ENCODE data around the gene ABCA3.

GRCh38 chr16:2276368-2277195, 63.9 kb downstream of the ABCA3 start:
- TF ChIP-seq, protein P1, sequence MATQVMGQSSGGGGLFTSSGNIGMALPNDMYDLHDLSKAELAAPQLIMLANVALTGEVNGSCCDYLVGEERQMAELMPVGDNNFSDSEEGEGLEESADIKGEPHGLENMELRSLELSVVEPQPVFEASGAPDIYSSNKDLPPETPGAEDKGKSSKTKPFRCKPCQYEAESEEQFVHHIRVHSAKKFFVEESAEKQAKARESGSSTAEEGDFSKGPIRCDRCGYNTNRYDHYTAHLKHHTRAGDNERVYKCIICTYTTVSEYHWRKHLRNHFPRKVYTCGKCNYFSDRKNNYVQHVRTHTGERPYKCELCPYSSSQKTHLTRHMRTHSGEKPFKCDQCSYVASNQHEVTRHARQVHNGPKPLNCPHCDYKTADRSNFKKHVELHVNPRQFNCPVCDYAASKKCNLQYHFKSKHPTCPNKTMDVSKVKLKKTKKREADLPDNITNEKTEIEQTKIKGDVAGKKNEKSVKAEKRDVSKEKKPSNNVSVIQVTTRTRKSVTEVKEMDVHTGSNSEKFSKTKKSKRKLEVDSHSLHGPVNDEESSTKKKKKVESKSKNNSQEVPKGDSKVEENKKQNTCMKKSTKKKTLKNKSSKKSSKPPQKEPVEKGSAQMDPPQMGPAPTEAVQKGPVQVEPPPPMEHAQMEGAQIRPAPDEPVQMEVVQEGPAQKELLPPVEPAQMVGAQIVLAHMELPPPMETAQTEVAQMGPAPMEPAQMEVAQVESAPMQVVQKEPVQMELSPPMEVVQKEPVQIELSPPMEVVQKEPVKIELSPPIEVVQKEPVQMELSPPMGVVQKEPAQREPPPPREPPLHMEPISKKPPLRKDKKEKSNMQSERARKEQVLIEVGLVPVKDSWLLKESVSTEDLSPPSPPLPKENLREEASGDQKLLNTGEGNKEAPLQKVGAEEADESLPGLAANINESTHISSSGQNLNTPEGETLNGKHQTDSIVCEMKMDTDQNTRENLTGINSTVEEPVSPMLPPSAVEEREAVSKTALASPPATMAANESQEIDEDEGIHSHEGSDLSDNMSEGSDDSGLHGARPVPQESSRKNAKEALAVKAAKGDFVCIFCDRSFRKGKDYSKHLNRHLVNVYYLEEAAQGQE (IDR thresholded peaks at IDR 0.05; ENCODE audit: borderline replicate concordance) = no peak
- no peak for TF ChIP-seq TAF1 (IDR thresholded peaks at IDR 0.05; ENCODE audit: low read depth)
- no peak for TF ChIP-seq EZH2 (IDR thresholded peaks at IDR 0.05; ENCODE audit: borderline replicate concordance, insufficient read depth, low read length, poor library complexity, severe bottlenecking)
- no peak for TF ChIP-seq RAD21 (conservative IDR thresholded peaks at IDR 0.05)
